Thoracic aorta (tissue), 2 donors: ENCODE data around the gene STRADA. TPM values are rescaled to one million over a fixed set of nuclear protein-coding genes. Genes with fewer than 3 reads are reported as not detected.

Source experiments
- ATAC-seq: fragments of 150-250 bp; one replicate; pipeline ENCODE4 v1.8.0; 2017; ENCODE audit warnings: low read depth; ENCODE audit not compliant: insufficient number of reproducible peaks, low FRiP score
- DNase-seq: peaks from one replicate; pipeline ENCODE4 v3.0.0-alpha.2; 2020; ENCODE audit warnings: low spot score
- H3K27ac ChIP-seq, 2 donors: fragments of 200-600 bp; sonication (generic); 1 replicate in 1 of 2; 2 replicates in 1 of 2; pipeline ENCODE4 v1.5.1; 2016; ENCODE audit warnings: mild to moderate bottlenecking in 2 of 2, moderate library complexity in 2 of 2
- H3K27me3 ChIP-seq: fragments of 200-600 bp; sonication (generic); replicated peaks from 2 replicates; pipeline ENCODE4 v1.6.0; 2016; ENCODE audit warnings: mild to moderate bottlenecking; ENCODE audit not compliant: insufficient read depth
- H3K36me3 ChIP-seq: fragments of 200-600 bp; sonication (generic); one replicate; pipeline ENCODE4 v1.5.1; 2016
- H3K4me1 ChIP-seq, 2 donors: fragments of 200-600 bp; sonication (generic); 1 replicate in 1 of 2; 2 replicates in 1 of 2; pipeline versions ENCODE4 v1.5.1 to v1.6.0; 2016; ENCODE audit warnings: low read depth in 2 of 2, mild to moderate bottlenecking in 1 of 2; ENCODE audit not compliant: control insufficient read depth in 1 of 2
- H3K4me3 ChIP-seq: fragments of 200-600 bp; sonication (generic); 2 replicates; pipeline ENCODE4 v1.5.1; 2016; ENCODE audit warnings: mild to moderate bottlenecking
- H3K9me3 ChIP-seq: fragments of 200-600 bp; sonication (generic); 2 replicates; pipeline ENCODE4 v1.5.1; 2016
- total RNA-seq, 2 donors: library from RNA; depleted of rRNA; stranded (reverse); fragments of >200 nt; gene quantifications; one replicate each; pipeline versions ENCODE4 v1.1.0 to v1.2.3, GENCODE V29; 2016
- TF ChIP-seq, protein P1 (sequence below): fragments of 200-600 bp; sonication (generic); IDR thresholded peaks from one replicate; pipeline ENCODE4 v1.5.1; 2019; ENCODE audit warnings: antibody characterized with exemption

The STRADA gene
- total RNA-seq, 2 donors from 2014 or later: 40.9 to 62.2 TPM

DNA sequence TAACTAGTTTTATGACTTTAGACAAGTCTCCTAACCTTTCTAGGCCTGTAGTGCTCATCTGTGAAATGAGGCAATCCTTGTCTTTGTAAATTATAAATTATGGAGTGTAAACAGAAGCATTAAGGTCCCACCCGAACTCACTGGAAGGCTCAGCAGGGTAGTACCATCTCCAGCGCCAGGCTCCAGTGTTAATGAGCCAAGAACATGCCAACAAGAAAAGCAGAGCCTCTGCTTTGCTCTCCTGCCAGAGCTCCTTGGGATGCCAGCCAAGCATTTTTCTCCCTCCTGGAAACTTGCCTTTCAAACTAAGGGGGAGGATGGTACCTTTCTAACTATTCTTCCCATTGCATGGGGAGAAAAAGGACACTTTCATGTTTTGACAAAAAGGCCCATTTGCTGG is 56.6 kb downstream of the STRADA start:
- H3K9me3 ChIP-seq: no peaks in the 10 kb centered on the region
- H3K27me3 ChIP-seq: no peaks in the 10 kb centered on the region
- no peak overlapping the region for H3K27ac ChIP-seq
- peaks cover 49% of the 10 kb centered on the region for H3K36me3 ChIP-seq
- TF ChIP-seq, protein P1, sequence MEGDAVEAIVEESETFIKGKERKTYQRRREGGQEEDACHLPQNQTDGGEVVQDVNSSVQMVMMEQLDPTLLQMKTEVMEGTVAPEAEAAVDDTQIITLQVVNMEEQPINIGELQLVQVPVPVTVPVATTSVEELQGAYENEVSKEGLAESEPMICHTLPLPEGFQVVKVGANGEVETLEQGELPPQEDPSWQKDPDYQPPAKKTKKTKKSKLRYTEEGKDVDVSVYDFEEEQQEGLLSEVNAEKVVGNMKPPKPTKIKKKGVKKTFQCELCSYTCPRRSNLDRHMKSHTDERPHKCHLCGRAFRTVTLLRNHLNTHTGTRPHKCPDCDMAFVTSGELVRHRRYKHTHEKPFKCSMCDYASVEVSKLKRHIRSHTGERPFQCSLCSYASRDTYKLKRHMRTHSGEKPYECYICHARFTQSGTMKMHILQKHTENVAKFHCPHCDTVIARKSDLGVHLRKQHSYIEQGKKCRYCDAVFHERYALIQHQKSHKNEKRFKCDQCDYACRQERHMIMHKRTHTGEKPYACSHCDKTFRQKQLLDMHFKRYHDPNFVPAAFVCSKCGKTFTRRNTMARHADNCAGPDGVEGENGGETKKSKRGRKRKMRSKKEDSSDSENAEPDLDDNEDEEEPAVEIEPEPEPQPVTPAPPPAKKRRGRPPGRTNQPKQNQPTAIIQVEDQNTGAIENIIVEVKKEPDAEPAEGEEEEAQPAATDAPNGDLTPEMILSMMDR: no peak
- no peak overlapping the region for H3K4me3 ChIP-seq
- DNase-seq: no peak
- no peak for ATAC-seq
- peaks cover 7 to 9% of the 10 kb centered on the region in 2 donors for H3K4me1 ChIP-seq

DNA sequence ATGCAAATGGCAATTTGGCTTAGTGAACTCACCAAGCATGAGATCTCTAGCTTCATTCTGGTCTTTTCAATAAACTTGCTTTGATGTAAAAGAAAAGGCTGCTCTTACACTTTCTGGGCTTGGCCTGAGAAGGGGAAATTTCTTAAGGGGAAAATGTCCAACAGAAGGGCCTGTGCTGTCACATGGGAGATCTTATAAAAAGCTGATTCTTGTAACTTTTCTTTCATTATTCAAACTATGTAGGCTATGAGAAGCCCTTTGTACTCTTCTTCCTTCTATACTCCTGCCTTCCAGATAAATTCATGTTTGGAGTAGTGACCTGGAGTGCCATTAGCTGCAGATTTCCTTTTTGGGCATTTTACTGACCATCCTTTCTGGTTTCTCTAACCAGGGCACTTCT is 58.6 kb downstream of the STRADA start:
- Histone ChIP-seq H3K27me3 (no peaks in the 10 kb centered on the region), H3K27ac (no peak overlapping the region), H3K4me1 (peaks cover 7 to 9% of the 10 kb centered on the region in 2 donors), H3K9me3 (no peaks in the 10 kb centered on the region), H3K36me3 (peaks cover 28% of the 10 kb centered on the region), H3K4me3 (no peak overlapping the region)
- DNase-seq (no peak), ATAC-seq (no peak)
- TF ChIP-seq, protein P1: no peak

GRCh38 chr17:63682441-63682840 is 59.2 kb downstream of the STRADA start:
- Histone ChIP-seq H3K4me3 (no peak overlapping the region), H3K9me3 (no peaks in the 10 kb centered on the region), H3K36me3 (peaks cover 26% of the 10 kb centered on the region), H3K27me3 (no peaks in the 10 kb centered on the region), H3K4me1 (peaks cover 7 to 13% of the 10 kb centered on the region in 2 donors), H3K27ac (no peak overlapping the region)
- ATAC-seq (no peak), DNase-seq (no peak)
- TF ChIP-seq, protein P1: no peak

DNA sequence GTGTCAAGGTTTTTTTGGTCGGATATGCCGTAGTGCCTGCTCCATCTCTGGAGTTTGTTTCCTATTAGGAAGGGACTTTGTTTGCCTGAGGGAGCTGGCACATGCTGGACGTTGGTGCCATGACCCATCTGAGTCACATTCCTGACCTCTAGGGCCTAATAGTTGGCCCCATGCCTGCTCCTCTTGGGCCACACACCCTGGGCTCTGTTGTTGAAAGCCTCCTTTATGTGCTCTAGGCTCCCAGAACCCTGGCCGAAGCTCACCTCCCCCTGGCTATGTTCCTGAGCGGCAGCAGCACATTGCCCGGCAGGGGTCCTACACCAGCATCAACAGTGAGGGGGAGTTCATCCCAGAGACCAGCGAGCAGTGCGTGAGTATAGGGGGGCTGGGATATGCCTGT is 60.1 kb downstream of the STRADA start:
- H3K4me1 ChIP-seq: peaks cover 7 to 22% of the 10 kb centered on the region in 2 donors
- H3K27ac ChIP-seq: no peak overlapping the region
- no peaks in the 10 kb centered on the region for H3K27me3 ChIP-seq
- no peak overlapping the region for H3K4me3 ChIP-seq
- DNase-seq: no peak
- no peak for ATAC-seq
- H3K9me3 ChIP-seq: no peaks in the 10 kb centered on the region
- TF ChIP-seq, protein P1: no peak
- peaks cover 26% of the 10 kb centered on the region for H3K36me3 ChIP-seq

DNA sequence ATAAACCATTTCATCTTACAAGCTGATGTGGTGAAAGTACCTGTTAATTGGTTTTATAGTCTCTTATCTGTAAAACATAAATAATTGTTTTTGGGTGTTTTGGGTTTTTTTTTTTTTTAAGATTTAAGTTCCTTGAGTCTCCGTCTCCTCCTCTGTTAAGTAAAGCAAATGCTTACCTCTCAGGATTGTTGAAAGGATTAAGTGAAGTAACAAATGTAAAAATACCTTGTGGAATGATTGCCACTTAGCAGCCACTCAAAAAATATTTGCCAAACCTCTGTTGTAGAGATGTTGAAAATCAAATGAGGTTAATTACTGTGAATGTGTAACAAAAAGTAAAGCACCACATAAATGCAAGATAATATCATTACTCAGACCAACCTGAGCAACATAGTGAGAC is 60.9 kb downstream of the STRADA start:
- TF ChIP-seq, protein P1: no peak
- Histone ChIP-seq H3K27ac (no peak overlapping the region), H3K27me3 (no peaks in the 10 kb centered on the region), H3K36me3 (peaks cover 24% of the 10 kb centered on the region), H3K4me1 (peaks cover 12 to 30% of the 10 kb centered on the region in 2 donors), H3K9me3 (no peaks in the 10 kb centered on the region), H3K4me3 (no peak overlapping the region)
- ATAC-seq (no peak), DNase-seq (no peak)
